ENCODE data around the gene PSENEN.
A peak's percentile ranks its signal among the peaks of the same experiment; 100 is the strongest.

PSENEN gene

DNA sequence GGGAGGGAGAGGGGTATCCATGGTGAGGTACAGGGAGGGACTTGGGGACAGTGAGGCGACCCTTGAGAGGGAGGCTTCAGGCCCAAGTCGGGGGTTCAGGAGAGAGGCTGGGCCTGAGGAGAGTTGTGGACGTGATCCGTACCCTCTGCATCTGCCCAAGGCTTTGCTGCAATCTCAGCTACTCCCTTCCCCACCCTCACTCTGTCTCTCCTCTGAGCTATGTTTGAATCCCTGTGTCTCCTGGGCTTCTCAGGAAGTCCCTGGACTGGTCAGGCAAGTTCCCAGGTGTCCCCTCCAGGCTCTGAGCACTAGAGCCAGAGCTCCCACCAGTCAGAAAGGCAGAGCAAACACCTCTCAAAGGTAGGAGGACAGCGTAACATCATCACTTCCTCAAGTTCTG, 4.7 kb downstream of the PSENEN start:
- Histone ChIP-seq H3K27ac (ENCODE audit: low read depth, low read length) (no peak overlapping the region), H3K9me3 (ENCODE audit: control insufficient read depth in 1 of 2, low read length in 2 of 2) (no peaks in the 10 kb centered on the region), H3K4me3 (ENCODE audit: low read depth in 1 of 2, low read length in 2 of 2) (no peak overlapping the region), H3K36me3 (ENCODE audit: control insufficient read depth in 1 of 2, insufficient read depth in 2 of 2, low read length in 2 of 2) (peaks cover 10 to 25% of the 10 kb centered on the region in 2 donors), H3K4me1 (ENCODE audit: control insufficient read depth in 1 of 2, insufficient read depth in 2 of 2, low read length in 2 of 2) (peaks cover 18 to 24% of the 10 kb centered on the region in 2 donors), H3K27me3 (ENCODE audit: control insufficient read depth in 1 of 2, insufficient read depth in 2 of 2, low read length in 2 of 2) (no peaks in the 10 kb centered on the region), H3K9ac (ENCODE audit: low read depth in 1 of 2, low read length in 2 of 2) (no peak overlapping the region)

DNA sequence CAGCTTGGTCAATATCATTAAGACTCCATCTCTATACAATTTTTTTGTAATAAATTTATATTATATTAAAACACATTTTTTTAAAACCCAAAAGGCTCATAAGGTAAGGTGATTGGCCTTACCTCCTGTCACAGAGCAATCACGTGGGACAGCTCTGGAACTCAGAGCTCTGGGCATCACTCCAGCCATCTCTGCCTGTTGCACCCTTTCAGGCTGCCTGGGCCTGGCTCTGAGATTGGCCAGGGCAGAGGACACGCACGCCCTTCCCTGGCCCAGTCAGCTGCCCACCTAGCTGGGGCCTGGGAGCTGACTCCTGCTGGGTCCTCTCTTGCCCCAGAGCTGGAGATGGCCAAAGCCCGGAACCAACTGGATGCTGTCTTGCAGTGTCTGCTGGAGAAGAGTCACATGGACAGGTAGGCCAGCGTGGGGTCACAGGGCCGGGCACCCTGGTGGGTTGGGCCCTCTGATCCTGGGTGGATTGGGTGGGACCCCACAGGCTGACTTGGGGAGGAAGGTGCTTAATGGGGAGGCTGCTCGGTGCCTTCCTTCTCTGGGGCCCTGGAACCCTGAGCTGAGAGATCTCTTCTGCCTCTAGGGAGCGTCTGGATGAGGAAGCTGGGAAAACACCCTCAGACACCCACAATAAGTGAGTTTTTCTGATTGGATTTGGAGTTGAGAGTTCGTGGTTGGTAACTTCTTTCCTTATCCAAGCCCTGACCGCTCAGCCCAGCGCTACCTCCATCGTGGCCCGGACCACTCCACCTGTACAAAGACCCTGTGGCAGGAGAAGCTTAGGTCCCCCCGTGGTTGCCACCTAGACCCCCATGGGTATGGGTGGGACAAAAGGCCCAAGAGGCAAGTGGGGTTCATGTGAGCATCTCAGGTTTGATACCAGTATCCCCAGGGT, 6.6 kb downstream of the PSENEN start:
- H3K36me3 ChIP-seq (ENCODE audit: control insufficient read depth in 1 of 2, insufficient read depth in 2 of 2, low read length in 2 of 2): peaks cover 10 to 25% of the 10 kb centered on the region in 2 donors
- H3K4me1 ChIP-seq (ENCODE audit: control insufficient read depth in 1 of 2, insufficient read depth in 2 of 2, low read length in 2 of 2): peaks cover 15 to 28% of the 10 kb centered on the region in 2 donors
- H3K27ac ChIP-seq (ENCODE audit: low read depth, low read length): no peak overlapping the region

DNA sequence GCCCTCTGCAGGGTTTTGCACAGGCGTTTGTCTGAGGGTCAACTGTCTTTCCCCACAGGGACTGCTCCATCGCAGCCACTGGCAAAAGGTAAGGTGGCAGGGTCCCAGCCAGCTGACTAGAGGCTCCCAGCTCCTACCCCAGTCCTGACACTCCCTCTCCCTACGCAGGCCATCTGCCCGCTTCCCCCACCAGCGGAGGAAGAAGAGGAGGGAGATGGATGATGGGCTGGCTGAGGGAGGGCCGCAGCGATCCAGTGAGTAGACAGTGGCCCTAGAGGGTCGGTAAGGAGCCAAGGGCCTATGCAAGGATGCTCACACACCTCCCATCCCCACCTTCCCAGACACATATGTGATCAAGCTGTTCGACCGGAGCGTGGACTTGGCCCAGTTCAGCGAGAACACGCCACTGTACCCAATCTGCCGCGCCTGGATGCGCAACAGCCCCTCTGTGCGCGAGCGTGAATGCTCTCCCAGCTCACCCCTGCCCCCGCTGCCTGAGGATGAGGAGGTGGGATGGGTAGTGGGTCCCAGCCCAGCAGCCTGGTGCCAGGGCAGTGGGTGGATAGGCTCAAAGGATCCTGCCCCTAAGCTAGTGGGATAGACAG, 7.4 kb downstream of the PSENEN start:
- Histone ChIP-seq H3K4me3 (ENCODE audit: low read depth in 1 of 2, low read length in 2 of 2) (no peak overlapping the region), H3K36me3 (ENCODE audit: control insufficient read depth in 1 of 2, insufficient read depth in 2 of 2, low read length in 2 of 2) (peaks cover 10 to 25% of the 10 kb centered on the region in 2 donors), H3K27me3 (ENCODE audit: control insufficient read depth in 1 of 2, insufficient read depth in 2 of 2, low read length in 2 of 2) (peaks cover 0 to 4% of the 10 kb centered on the region in 2 donors), H3K9me3 (ENCODE audit: control insufficient read depth in 1 of 2, low read length in 2 of 2) (no peaks in the 10 kb centered on the region), H3K27ac (ENCODE audit: low read depth, low read length) (no peak overlapping the region), H3K4me1 (ENCODE audit: control insufficient read depth in 1 of 2, insufficient read depth in 2 of 2, low read length in 2 of 2) (peaks cover 17 to 31% of the 10 kb centered on the region in 2 donors), H3K9ac (ENCODE audit: low read depth in 1 of 2, low read length in 2 of 2) (no peak overlapping the region)

More for the DNA sequence above, 6.6 kb downstream of the PSENEN start:
- Histone ChIP-seq H3K9me3 (ENCODE audit: control insufficient read depth in 1 of 2, low read length in 2 of 2) (no peaks in the 10 kb centered on the region), H3K27me3 (ENCODE audit: control insufficient read depth in 1 of 2, insufficient read depth in 2 of 2, low read length in 2 of 2) (peaks cover 0 to 4% of the 10 kb centered on the region in 2 donors), H3K4me3 (ENCODE audit: low read depth in 1 of 2, low read length in 2 of 2) (no peak overlapping the region), H3K9ac (ENCODE audit: low read depth in 1 of 2, low read length in 2 of 2) (no peak overlapping the region)

DNA sequence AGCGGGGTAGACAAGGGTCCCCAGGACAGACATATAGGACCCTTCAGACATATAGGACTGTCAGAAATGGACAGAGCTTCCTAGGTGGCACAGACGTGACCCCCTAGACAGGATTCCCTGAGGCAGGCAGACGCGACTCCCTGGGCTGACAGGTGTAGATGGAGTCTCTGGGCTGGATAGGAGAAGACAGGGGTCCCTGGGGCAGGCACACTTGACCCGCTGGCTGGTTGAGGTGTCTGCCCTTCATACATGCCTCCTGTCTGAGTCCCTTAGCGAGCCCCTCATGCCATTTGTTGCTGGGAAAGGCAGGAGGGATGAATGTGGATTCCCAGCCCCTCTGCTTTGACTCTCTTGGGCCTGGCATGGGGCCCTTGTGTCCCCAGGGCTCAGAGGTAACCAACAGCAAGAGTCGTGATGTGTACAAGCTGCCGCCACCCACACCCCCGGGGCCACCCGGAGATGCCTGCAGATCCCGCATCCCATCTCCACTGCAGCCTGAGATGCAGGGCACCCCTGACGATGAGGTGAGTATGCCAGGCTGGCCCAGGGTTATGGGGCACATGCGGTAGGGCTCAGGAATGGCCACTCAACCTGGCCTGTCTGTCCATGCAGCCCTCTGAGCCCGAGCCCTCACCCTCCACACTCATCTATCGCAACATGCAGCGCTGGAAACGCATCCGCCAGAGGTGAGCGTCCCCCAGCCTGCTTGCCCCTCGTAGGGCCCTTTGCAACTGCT, 8.4 kb downstream of the PSENEN start:
- Histone ChIP-seq H3K4me3 (ENCODE audit: low read depth in 1 of 2, low read length in 2 of 2) (no peak overlapping the region), H3K9ac (ENCODE audit: low read depth in 1 of 2, low read length in 2 of 2) (no peak overlapping the region), H3K27ac (ENCODE audit: low read depth, low read length) (no peak overlapping the region), H3K4me1 (ENCODE audit: control insufficient read depth in 1 of 2, insufficient read depth in 2 of 2, low read length in 2 of 2) (peaks cover 15 to 32% of the 10 kb centered on the region in 2 donors), H3K9me3 (ENCODE audit: control insufficient read depth in 1 of 2, low read length in 2 of 2) (no peaks in the 10 kb centered on the region), H3K36me3 (ENCODE audit: control insufficient read depth in 1 of 2, insufficient read depth in 2 of 2, low read length in 2 of 2) (peaks cover 10 to 25% of the 10 kb centered on the region in 2 donors), H3K27me3 (ENCODE audit: control insufficient read depth in 1 of 2, insufficient read depth in 2 of 2, low read length in 2 of 2) (peaks cover 0 to 4% of the 10 kb centered on the region in 2 donors)

DNA sequence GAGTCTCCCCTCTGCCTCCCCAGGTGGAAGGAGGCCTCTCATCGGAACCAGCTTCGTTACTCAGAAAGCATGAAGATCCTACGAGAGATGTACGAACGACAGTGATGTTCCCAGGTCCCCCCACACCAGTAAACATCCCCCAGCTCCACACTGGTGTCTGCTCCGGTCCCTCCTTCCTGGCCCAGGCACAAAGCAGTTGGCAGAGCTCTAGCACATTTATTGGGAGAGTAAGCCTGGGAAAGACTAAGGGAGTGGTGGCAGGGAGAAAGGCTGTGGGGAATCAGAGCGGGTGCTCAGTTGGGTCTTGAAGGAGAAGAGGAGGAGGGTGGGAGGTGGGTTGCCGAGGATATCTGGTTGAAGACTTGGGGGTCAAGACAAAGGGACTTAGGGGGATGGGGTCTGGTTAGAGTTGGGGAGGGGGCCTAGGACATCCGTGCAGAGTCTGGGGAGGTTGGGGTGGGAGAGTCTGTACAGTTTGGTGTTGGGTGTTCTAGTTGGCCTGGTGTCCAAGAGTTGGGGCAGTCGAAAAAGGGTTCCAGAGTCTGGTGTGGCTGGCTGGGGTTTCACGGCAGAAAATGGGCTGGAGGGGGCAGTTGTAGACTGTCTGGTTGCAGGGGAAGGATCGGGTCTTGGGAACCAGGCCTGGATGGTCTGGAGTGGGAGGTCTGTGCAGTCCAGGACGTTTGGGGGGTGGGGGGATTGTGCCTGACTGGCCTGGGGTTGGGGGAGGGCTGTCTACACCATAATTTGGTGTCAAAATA, 9.1 kb downstream of the PSENEN start:
- Histone ChIP-seq H3K9me3 (ENCODE audit: control insufficient read depth in 1 of 2, low read length in 2 of 2) (no peaks in the 10 kb centered on the region), H3K27ac (ENCODE audit: low read depth, low read length) (no peak overlapping the region), H3K27me3 (ENCODE audit: control insufficient read depth in 1 of 2, insufficient read depth in 2 of 2, low read length in 2 of 2) (peaks cover 0 to 4% of the 10 kb centered on the region in 2 donors), H3K4me1 (ENCODE audit: control insufficient read depth in 1 of 2, insufficient read depth in 2 of 2, low read length in 2 of 2) (peaks cover 19 to 33% of the 10 kb centered on the region in 2 donors), H3K36me3 (ENCODE audit: control insufficient read depth in 1 of 2, insufficient read depth in 2 of 2, low read length in 2 of 2) (peaks cover 10 to 26% of the 10 kb centered on the region in 2 donors), H3K9ac (ENCODE audit: low read depth in 1 of 2, low read length in 2 of 2) (no peak overlapping the region), H3K4me3 (ENCODE audit: low read depth in 1 of 2, low read length in 2 of 2) (peak overlapping the region in 1 of 2 donors; percentile 52)

DNA sequence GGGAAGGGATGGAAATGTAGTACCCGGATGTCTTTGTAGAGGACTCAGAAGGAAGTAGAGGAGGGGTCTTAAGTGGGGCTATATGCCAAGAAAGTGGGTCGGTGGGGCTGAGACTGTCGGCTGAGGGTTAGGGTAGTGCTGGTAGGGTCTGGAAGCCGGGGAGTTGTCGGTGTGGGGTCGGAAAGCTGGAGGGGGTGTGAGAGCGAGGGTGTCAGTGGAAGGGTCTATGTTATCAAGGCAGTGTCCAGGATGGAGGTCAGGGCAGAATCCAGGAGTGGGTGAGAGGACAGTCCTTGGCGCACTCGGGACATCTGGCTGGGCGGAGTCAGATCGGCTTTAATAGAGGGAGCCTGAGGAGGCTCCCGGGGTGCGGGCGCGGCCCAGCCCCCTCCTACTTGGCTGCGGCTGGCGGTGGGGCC, 9.7 kb downstream of the PSENEN start:
- Histone ChIP-seq H3K27me3 (ENCODE audit: control insufficient read depth in 1 of 2, insufficient read depth in 2 of 2, low read length in 2 of 2) (peaks cover 0 to 4% of the 10 kb centered on the region in 2 donors), H3K27ac (ENCODE audit: low read depth, low read length) (no peak overlapping the region), H3K9me3 (ENCODE audit: control insufficient read depth in 1 of 2, low read length in 2 of 2) (no peaks in the 10 kb centered on the region), H3K9ac (ENCODE audit: low read depth in 1 of 2, low read length in 2 of 2) (peak overlapping the region; percentile 2 to 10), H3K4me3 (ENCODE audit: low read depth in 1 of 2, low read length in 2 of 2) (peak overlapping the region; percentile 25 to 52), H3K36me3 (ENCODE audit: control insufficient read depth in 1 of 2, insufficient read depth in 2 of 2, low read length in 2 of 2) (peaks cover 10 to 29% of the 10 kb centered on the region in 2 donors), H3K4me1 (ENCODE audit: control insufficient read depth in 1 of 2, insufficient read depth in 2 of 2, low read length in 2 of 2) (peaks cover 23 to 31% of the 10 kb centered on the region in 2 donors)

DNA sequence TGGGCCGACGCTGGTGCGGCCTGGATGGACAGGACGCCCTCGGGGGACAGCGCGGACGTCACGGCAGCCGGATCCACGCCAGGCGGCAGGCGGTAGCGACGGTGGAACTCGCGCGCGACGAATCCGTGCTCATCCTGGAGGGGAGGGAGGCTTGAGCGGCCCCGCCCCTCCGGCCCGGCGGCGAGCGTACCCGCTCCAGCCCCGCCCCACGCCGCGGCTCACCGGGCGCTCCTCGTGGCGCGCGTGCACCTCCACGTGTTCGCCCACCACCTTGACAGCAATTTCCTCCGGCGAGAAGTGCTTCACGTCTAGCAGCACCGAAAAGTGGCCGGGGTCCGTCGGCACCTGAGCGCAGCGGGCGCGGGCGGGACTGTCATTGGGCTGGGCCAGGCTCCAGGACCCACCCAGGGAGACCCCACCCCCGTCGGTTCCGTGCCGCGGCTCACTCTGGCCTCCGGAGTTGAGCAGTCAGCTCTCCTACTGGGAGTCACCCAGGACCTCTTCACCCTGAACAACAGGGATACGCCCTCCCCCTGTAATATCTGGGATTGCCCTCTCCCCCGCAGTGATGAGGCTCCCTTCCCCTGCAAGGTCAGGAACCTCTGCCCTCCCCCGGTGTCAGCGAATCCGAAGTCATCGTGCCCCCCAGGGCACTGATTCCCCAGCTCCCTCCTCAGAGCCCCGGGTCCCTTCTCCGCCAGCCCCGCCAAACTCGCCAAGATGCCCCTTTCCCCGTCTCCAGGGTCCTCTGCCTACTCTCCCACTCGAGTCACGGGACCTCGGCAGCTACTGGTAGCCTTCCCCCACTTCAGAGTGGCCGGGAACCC, 10.3 kb downstream of the PSENEN start:
- Histone ChIP-seq H3K27me3 (ENCODE audit: control insufficient read depth in 1 of 2, insufficient read depth in 2 of 2, low read length in 2 of 2) (peaks cover 0 to 4% of the 10 kb centered on the region in 2 donors), H3K4me1 (ENCODE audit: control insufficient read depth in 1 of 2, insufficient read depth in 2 of 2, low read length in 2 of 2) (peaks cover 23 to 31% of the 10 kb centered on the region in 2 donors), H3K4me3 (ENCODE audit: low read depth in 1 of 2, low read length in 2 of 2) (peak overlapping the region; percentile 25 to 52), H3K9me3 (ENCODE audit: control insufficient read depth in 1 of 2, low read length in 2 of 2) (no peaks in the 10 kb centered on the region), H3K9ac (ENCODE audit: low read depth in 1 of 2, low read length in 2 of 2) (peak overlapping the region; percentile 2 to 18), H3K36me3 (ENCODE audit: control insufficient read depth in 1 of 2, insufficient read depth in 2 of 2, low read length in 2 of 2) (peaks cover 10 to 33% of the 10 kb centered on the region in 2 donors), H3K27ac (ENCODE audit: low read depth, low read length) (peak overlapping the region; percentile 62)

DNA sequence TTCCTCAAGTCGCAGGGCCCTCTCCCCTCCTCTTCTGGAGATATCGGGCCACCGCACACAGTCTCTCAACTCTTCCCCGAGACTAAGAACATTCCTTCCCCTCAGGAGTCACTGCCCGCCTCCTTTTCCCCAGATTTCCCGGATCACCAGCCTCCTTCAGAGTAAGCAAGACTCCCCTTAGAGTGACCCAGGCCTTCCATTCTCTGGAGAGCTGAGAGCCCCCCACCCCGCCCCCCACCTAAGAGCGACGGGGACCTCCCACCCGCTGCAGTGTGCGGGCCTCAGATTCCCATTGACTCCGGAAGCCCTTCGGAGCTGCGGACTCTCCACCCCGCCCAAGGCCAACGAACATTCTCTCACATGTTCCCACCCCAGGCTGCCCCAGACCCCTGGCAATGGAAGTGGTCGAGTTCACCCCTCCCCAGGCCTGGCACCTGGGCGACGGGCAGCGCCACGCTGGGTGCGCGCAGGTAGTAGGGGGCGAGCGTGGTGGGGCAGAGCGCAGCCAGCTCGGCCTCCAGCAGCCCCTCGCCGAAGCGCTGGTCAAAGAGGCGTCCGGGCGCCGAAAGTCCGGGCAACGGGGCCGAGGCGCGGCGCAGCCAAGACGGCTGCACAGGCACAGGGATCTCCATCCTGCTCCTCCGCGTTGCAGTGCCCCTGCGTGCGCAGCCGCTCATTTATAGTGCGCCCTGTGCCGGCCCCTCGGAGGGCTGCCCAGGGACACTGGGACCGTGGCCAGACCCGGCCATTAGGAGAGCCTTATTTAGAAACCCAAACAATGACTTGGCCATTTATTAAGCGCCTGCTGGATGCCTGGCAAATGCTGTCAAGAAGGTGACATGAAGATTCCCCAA, 11.2 kb downstream of the PSENEN start, which contains the start of gene HSPB6:
Gene HSPB6, minus strand, starts transcription at position 653 of the 854 bp plus-strand sequence. Its CDS starts 21 bp downstream, at position 632.
- peaks cover 10 to 33% of the 10 kb centered on the region in 2 donors for H3K36me3 ChIP-seq (ENCODE audit: control insufficient read depth in 1 of 2, insufficient read depth in 2 of 2, low read length in 2 of 2)
- H3K27me3 ChIP-seq (ENCODE audit: control insufficient read depth in 1 of 2, insufficient read depth in 2 of 2, low read length in 2 of 2): peaks cover 0 to 4% of the 10 kb centered on the region in 2 donors
- peaks cover 23 to 31% of the 10 kb centered on the region in 2 donors for H3K4me1 ChIP-seq (ENCODE audit: control insufficient read depth in 1 of 2, insufficient read depth in 2 of 2, low read length in 2 of 2)
- peak within 1 kb of the TSS; percentile 2 to 25 for H3K9ac ChIP-seq (ENCODE audit: low read depth in 1 of 2, low read length in 2 of 2)
- peak within 1 kb of the TSS; percentile 62 for H3K27ac ChIP-seq (ENCODE audit: low read depth, low read length)
- H3K9me3 ChIP-seq (ENCODE audit: control insufficient read depth in 1 of 2, low read length in 2 of 2): no peaks in the 10 kb centered on the region
- peak within 1 kb of the TSS; percentile 67 to 96 for H3K4me3 ChIP-seq (ENCODE audit: low read depth in 1 of 2, low read length in 2 of 2)

Measured in duodenal mucosa (tissue), 2 donors.